PFSK-1 (cell line): ENCODE results near the gene MPC1.

Experiments used
- FOXP2 ChIP-seq: optimal IDR thresholded peaks from 2 replicates; pipeline ENCODE3; 2011; ENCODE audit warnings: borderline replicate concordance, control low read depth, inconsistent platforms; ENCODE audit not compliant: insufficient read depth; ENCODE audit errors: extremely low read length, extremely low read depth
- POLR2AphosphoS5 ChIP-seq: IDR thresholded peaks from 2 replicates; pipeline ENCODE4 v1.6.1; 2012; ENCODE audit warnings: low read depth, mild to moderate bottlenecking, control low read depth, low read length, moderate library complexity
- SIN3A ChIP-seq: IDR thresholded peaks from 2 replicates; pipeline ENCODE4 v1.6.1; 2012; ENCODE audit warnings: mild to moderate bottlenecking, low read length, moderate library complexity, borderline replicate concordance; ENCODE audit not compliant: insufficient read depth
- TAF1 ChIP-seq: IDR thresholded peaks from 2 replicates; pipeline ENCODE4 v1.6.1; 2012; ENCODE audit warnings: low read length, control low read depth, borderline replicate concordance; ENCODE audit not compliant: insufficient read depth
- TF ChIP-seq, protein P1 (sequence below), 2 experiments: IDR thresholded peaks; 2 replicates each; pipeline versions ENCODE4 v1.6.1 to v1.8.0; 2011 to 2012; ENCODE audit warnings: low read depth in 2 of 2, low read length in 2 of 2, control low read depth in 1 of 2, inconsistent platforms in 1 of 2, mild to moderate bottlenecking in 1 of 2, moderate library complexity in 1 of 2; ENCODE audit not compliant: insufficient read depth in 1 of 2

The MPC1 gene

GRCh38 chr6:166344240-166344639, 38.5 kb downstream of the MPC1 start:
- TF ChIP-seq SIN3A = no peak
- TF ChIP-seq FOXP2 = no peak
- TF ChIP-seq POLR2AphosphoS5 = no peak
- TF ChIP-seq TAF1 = no peak
- TF ChIP-seq, protein P1, sequence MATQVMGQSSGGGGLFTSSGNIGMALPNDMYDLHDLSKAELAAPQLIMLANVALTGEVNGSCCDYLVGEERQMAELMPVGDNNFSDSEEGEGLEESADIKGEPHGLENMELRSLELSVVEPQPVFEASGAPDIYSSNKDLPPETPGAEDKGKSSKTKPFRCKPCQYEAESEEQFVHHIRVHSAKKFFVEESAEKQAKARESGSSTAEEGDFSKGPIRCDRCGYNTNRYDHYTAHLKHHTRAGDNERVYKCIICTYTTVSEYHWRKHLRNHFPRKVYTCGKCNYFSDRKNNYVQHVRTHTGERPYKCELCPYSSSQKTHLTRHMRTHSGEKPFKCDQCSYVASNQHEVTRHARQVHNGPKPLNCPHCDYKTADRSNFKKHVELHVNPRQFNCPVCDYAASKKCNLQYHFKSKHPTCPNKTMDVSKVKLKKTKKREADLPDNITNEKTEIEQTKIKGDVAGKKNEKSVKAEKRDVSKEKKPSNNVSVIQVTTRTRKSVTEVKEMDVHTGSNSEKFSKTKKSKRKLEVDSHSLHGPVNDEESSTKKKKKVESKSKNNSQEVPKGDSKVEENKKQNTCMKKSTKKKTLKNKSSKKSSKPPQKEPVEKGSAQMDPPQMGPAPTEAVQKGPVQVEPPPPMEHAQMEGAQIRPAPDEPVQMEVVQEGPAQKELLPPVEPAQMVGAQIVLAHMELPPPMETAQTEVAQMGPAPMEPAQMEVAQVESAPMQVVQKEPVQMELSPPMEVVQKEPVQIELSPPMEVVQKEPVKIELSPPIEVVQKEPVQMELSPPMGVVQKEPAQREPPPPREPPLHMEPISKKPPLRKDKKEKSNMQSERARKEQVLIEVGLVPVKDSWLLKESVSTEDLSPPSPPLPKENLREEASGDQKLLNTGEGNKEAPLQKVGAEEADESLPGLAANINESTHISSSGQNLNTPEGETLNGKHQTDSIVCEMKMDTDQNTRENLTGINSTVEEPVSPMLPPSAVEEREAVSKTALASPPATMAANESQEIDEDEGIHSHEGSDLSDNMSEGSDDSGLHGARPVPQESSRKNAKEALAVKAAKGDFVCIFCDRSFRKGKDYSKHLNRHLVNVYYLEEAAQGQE (IDR thresholded peaks at IDR 0.05; ENCODE audit: insufficient read depth in 1 of 2, low read depth in 2 of 2, low read length in 2 of 2) = no peak

GRCh38 chr6:166343150-166343487, 39.6 kb downstream of the MPC1 start:
- no peak for TF ChIP-seq FOXP2
- no peak for TF ChIP-seq POLR2AphosphoS5
- TF ChIP-seq TAF1 = 0 out of 2 replicates have a peak, but pooled peaks have one; percentile 28

DNA sequence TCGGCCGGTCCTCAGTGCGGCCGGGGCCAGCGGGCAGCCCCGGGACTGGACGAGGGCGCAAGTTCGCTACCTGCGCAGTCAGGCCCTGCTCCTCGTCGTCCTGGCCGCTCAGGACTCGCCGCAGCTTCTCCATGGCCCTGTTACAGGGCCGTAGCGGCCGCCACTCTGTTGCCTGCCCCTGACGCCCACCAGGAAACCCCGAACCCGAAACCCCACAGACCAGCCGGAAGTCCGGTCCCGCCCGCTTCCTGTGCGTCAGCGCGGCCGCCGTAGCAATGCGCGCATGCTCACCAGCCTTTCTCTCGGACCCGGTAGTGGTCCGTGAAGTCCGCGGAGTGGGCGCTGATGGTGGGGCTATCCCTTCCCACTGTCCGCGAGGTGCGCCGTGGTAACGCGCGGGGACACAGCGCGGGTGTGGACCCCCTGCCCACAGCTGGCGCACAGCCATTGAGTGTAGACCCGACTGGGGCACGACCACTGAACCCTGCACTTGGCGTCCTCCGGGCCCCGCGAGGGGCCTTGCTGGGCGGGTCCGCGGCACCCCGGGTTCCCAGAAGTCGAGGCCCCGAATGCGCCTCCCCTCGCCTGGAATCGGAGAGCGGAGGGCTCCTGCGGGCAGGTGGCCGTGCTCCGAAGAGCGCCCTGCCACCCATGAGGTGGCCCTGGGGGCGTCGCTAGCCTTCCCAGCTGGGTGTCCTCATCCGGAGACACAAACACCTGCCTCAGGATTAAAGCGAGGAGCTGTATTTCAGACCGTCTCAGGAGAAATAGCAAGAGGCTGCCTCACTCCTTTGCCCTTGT, 40.2 kb downstream of the MPC1 start, which contains the start of gene SFT2D1:
TSS of gene SFT2D1 (minus strand) at position 197 of the 801 bp plus-strand sequence. CDS start at position 133, 64 bp downstream.
- TF ChIP-seq TAF1 = peak; percentile 94
- TF ChIP-seq, protein P1 (IDR thresholded peaks at IDR 0.05; ENCODE audit: insufficient read depth in 1 of 2, low read depth in 2 of 2, low read length in 2 of 2) = peak; percentile 43 to 47; a peak in 1 of 4 replicates
- peak; percentile 71 for TF ChIP-seq FOXP2
- peak; percentile 92; the same call in 1 of the 2 replicates for TF ChIP-seq SIN3A
- peak; percentile 86 for TF ChIP-seq POLR2AphosphoS5

GRCh38 chr6:166341977-166342348, 40.8 kb downstream of the MPC1 start:
- TF ChIP-seq FOXP2 (no peak), TAF1 (no peak)
- TF ChIP-seq, protein P1 (IDR thresholded peaks at IDR 0.05; ENCODE audit: insufficient read depth in 1 of 2, low read depth in 2 of 2, low read length in 2 of 2) = no peak

DNA sequence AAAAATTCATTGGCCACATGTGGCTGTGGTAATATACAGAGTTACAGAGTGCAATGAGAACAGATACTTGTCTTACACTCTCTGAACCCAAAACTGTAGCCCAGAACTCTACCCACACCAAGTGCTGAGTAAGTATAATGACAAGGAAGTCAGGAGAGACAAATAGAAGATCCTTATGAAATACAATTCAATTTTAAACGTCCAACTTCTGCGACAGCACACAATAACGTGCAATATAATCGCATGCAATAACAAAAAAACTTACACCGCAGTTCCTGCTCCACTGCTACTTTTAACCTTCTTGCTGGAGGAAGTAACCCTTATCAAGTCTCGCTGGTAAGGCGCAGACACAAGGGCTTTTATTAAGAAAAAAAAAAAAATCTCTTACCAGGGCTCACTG, 41.3 kb downstream of the MPC1 start:
- no peak for TF ChIP-seq TAF1
- TF ChIP-seq POLR2AphosphoS5 = no peak
- no peak for TF ChIP-seq FOXP2
- TF ChIP-seq SIN3A = no peak
- TF ChIP-seq, protein P1 (IDR thresholded peaks at IDR 0.05; ENCODE audit: insufficient read depth in 1 of 2, low read depth in 2 of 2, low read length in 2 of 2) = no peak
